HG03378 (cell line): ENCODE results near the gene SLC30A5.

Source experiments
- ATAC-seq: cut with Tn5 transposase; IDR thresholded peaks from one replicate; pipeline ENCODE4 v1.9.1; 2021; ENCODE audit warnings: mild to moderate bottlenecking, moderate library complexity; ENCODE audit not compliant: unreplicated experiment

SLC30A5 gene

GRCh38 chr5:69166686-69167492 lies 73.1 kb downstream of the SLC30A5 start, which contains the start of gene CCNB1:
TSS of gene CCNB1 (plus strand) at chr5:69167150. CDS start at chr5:69167263, 113 bp downstream.
- ATAC-seq = peak; percentile 97

GRCh38 chr5:69167493-69167855 lies 73.7 kb downstream of the SLC30A5 start:
- ATAC-seq = no peak

GRCh38 chr5:69167929-69168328 lies 74.1 kb downstream of the SLC30A5 start:
- ATAC-seq = no peak

GRCh38 chr5:69170495-69170894 lies 76.7 kb downstream of the SLC30A5 start:
- no peak for ATAC-seq

- ATAC-seq = no peak
These were observed 77.2 kb downstream of the SLC30A5 start for GRCh38 chr5:69170969-69171368.
